Globus pallidus (tissue), 1 donor: ENCODE results near the gene RAB35.
"Not testable (repeated sequence)": the region's sequence is repeated elsewhere in the genome, so short reads cannot be mapped to it uniquely, and the experiment has no call there.

Experiments used
- DNase-seq: peaks from one replicate; pipeline ENCODE4 v3.0.0-alpha.2; 2015; ENCODE audit warnings: low spot score

Gene RAB35

GRCh38 chr12:120060717-120061116 is 55.8 kb downstream of the RAB35 start:
- DNase-seq: no peak

GRCh38 chr12:120060196-120060595 is 56.4 kb downstream of the RAB35 start:
- no peak for DNase-seq

DNA sequence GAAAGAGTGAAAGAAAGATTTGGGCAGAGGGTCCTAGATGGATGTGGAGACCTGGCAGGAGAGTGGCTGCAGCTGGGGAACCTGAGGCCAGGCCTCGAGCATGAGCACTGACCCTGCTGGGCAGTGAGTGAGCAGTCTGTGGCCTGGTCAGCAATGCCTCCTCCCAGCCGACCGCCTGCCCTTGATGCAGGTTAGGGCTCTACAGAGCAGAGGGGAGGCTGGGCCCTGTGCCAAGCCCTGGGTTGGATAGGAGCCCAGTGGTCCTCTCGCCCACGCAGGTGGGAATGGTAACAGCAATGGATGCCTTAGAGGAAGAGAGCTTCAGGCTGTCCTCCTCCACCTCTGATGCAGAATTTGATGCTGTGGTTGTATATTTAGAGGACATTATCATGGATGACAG is 59.8 kb downstream of the RAB35 start:
- DNase-seq: no peak

GRCh38 chr12:120055231-120056000 is 61.1 kb downstream of the RAB35 start:
- no peak for DNase-seq

DNA sequence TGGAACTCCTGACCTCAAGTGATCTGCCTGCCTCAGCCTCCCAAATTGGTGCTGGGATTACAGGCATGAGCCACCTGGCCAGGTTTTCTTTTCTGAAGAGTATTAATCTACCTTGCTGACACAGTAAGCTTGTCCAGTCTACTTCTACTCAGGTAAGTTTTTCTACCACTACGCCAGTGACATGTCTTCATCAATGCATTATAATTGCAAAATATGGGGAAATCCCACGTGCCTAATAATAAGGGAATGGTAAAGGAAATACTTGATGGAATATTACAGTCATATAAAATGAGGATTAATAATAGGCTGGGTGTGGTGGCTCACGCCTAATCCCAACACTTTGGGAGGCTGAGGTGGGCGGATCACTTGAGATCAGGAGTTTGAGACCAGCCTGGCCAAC is 62.3 kb downstream of the RAB35 start:
- DNase-seq: no peak

DNA sequence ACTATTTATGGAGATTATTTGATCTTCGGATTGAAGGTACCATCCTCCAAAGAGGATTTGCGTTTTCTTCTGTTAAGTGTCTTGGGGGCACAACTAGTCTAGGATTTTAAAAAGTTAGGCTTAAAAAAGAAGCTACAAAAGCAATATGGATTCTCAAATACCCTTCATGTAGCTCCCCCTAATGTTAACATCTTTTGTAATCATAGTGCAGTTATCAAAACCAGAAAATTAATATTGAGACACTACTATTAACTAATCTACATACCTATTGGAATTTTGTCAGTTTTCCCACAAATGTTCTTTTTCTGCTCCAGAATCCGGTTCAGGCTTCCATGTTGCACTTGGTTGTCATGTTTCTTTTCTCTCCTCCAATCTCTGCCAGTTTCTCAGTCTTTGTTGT is 65.0 kb downstream of the RAB35 start:
- DNase-seq: no peak

GRCh38 chr12:120049426-120049825 is 67.1 kb downstream of the RAB35 start:
- no peak for DNase-seq

- no peak for DNase-seq
These were observed 68.3 kb downstream of the RAB35 start for GRCh38 chr12:120048263-120048662.

- DNase-seq: no peak
These were observed 69.5 kb downstream of the RAB35 start for GRCh38 chr12:120047072-120047471.

DNA sequence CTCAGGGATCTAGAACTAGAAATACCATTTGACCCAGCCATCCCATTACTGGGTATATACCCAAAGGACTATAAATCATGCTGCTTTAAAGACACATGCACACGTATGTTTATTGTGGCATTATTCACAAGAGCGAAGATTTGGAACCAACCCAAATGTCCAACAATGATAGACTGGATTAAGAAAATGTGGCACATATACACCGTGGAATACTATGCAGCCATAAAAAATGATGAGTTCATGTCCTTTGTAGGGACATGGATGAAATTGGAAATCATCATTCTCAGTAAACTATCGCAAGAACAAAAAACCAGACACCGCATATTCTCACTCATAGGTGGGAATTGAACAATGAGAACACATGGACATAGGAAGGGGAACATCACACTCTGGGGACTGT is 71.2 kb downstream of the RAB35 start:
- DNase-seq: not testable (repeated sequence)
